Right hindlimb (tissue), 1 donor: Measurements from ENCODE around the gene MRPL58.
"Not testable (repeated sequence)": the region's sequence is repeated elsewhere in the genome, so short reads cannot be mapped to it uniquely, and the experiment has no call there.

ENCODE experiments used
- DNase-seq: peaks from one replicate; pipeline ENCODE4 v3.0.0-alpha.2; 2018

Gene MRPL58

DNA sequence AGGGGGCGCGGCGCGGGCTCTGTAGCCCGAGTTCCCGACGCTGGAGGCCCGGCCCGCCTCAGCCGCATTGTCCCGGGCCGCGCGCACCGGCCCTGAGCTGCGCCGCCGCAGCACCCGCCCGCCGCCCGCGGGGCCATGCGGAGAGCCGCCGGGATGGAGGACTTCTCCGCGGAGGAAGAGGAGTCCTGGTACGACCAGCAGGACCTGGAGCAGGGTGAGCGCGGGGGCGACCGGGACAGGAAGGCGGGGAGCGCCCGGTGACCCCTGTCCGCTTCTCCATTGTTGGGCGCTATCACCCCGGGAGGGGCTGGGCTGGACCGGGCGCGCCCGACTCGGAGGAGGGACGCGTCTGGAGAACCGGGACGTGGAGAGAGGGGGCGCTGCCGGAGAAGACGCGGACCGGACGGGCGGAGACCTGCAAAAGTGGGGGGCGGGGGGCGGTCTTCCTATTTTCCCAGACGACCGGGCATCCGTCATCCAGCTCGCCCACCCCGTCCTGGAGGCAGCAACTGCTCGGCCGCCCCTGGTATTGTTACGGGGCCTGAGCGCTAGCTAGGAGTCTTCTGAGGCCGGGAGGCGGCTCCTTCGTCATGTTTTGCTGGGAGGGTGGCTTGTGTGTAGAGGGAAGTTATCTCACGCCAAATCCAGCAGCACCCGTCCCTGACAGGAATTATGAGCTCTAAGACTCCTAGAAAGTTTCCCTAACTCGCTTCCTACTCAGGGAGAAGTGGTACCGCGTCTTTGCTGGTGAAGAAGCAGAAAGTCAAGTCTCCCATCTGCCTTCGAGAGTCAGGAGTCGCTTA, 24.4 kb upstream of the MRPL58 start:
- peak; percentile 95 for DNase-seq

DNA sequence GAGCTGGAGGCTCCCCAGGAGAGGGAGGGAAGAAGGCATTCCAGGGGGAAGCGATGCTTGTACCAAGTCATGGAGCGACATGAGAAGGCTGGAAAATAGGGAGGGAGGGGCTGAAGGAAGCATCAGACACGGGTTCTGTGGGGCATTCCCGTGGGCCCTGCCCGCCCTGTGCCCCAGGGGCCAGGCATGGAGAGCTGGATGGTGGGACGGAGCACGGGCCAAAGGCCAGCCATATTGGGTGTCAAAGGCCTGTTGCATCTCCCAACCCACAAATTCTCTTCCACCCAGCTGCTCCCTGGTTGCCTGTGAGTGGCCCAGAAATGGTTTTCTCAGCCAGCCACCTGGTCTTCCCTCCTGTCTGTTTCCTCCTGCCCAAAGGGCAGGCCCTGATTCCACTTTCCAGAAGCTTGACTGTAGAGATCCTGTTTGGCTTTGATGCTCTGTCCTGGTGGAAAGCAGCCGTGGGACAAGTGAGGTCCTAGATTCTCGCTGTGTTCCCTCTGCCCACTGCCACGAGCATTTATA, 21.8 kb upstream of the MRPL58 start:
- DNase-seq = no peak

DNA sequence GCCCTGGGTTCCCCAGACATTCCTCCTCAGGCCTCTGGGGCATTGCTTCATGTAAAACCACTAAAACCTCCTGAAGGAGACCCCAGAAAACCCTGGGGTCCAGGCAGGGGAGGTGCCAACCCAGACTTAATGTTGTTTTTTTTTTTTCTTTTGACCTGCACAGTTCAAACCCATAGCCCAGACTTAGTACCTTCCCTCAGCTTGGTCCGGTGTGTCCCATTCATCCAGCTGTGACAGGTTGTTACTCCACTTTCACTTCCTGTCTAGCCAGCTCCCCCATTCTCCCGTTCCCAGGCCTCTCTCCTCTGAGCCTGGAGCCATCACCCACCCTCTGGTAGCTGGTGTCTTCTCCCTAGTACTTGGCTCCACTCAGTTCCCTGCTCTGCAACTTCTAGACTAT, 20.2 kb upstream of the MRPL58 start:
- DNase-seq = no peak

DNA sequence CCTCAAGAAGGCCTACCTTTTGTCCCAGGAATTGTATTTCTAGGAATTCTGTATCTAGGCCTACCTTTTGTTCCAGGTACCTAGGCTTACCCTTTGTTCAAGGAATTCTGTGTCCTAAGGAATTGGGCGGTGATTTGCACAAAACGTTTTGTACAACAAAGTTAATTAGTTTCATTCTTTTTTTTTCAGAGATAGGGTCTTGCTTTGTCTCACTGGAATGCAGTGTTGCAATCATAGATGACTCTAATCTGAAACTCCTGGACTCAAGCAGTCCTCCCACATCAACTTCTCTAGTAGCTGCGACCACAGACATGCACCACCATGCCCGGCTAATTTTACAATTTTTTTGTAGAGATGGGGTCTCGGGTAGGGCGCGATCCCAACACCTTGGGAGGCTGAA, 18.0 kb upstream of the MRPL58 start:
- no peak for DNase-seq

DNA sequence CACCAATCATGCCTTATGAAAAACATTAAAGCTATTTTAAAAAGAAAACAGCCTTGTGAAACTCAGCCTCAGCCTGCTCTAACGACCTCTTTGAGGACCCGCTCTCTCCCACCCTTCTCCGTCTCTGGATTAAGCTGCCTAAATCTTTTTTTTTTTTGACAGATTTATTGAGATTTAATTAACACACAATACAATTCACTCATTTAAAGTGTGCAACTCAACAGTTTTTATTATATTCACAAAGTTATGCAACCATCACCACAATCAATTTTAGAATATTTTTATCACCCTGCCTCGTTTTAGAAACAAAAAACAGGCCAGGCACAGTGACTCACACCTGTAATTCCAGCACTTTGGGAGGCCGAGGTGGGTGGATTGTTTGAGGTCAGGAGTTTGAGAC, 16.6 kb upstream of the MRPL58 start:
- DNase-seq = no peak

DNA sequence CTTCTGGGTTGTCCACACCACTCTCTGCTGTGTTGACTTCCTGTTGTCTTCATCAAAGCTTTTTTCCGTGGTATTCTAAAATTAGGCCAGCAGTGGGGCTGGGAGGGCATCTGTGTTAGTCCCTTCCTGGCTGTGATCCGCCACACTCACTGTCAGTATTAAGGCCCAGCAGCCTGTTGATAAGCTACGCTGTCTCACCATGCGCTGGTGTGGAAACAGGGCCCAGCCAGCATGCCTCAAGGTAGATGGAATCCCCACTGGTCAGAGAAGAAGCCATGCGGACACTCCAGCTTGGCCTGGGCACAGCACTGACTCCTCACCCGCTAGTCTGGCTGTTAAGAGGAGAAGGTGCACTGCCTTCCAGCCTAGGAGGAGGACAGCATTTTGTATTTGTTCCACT, 13.7 kb upstream of the MRPL58 start:
- DNase-seq = no peak

DNA sequence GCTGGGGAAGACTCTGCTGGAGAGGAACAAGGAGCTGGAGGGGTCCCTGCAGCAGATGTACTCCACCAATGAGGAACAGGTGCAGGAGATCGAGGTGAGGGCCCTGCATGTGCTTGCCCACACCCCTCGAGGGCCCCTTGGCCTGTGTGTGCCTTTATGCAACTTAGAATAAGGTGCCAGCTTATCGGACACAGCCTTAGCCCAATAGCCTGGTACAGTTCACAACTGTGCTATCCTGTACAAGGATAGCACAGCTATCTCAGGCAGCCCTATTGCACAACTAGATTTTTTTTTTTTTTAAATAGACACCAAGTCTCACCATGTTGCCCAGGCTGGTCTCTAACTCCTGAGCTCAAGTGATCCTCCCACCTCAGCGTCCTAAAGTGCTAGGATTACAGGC, 12.9 kb upstream of the MRPL58 start:
- DNase-seq = no peak

DNA sequence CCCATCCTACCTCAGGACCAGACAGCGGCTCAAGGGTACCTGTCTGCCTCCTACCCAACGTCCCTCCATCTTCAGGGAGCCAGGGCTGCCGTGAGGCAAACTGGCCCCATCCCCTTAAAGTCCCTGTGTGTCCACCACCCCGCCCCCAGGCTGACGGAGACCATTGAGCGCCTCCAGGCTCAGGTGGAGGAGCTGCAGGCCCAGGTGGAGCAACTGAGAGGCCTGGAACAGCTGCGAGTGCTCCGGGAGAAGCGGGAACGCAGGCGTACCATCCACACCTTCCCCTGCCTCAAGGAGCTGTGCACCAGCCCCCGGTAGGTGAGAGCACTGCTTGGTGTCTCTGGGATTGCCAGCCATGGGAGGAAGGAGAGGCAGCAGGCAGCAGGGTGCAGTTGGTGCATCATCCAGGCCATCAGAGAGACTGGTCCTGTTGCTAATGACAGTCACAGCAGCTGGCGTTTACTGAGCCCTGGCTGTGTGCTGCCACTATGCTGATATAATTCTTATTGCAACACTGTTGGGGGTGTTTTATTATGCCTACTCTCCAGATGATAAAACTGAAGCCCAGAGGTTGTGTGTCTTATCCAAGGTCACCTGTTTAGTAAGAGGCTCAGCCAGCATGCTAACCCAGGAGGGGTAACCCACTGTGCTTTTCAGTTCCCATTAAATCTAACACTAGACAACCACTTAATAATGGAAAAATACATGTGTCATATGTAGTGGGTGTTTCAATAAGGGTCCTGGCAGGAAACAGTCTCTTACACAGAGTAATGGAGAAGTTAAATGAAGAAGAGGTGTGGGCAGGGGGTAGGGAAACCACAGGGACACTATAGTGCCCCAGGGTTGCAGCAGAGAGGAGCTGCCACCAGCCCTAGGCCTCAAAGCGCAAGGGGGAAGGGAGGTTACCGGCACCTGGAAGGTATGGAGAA, 10.3 kb upstream of the MRPL58 start:
- DNase-seq = no peak

DNA sequence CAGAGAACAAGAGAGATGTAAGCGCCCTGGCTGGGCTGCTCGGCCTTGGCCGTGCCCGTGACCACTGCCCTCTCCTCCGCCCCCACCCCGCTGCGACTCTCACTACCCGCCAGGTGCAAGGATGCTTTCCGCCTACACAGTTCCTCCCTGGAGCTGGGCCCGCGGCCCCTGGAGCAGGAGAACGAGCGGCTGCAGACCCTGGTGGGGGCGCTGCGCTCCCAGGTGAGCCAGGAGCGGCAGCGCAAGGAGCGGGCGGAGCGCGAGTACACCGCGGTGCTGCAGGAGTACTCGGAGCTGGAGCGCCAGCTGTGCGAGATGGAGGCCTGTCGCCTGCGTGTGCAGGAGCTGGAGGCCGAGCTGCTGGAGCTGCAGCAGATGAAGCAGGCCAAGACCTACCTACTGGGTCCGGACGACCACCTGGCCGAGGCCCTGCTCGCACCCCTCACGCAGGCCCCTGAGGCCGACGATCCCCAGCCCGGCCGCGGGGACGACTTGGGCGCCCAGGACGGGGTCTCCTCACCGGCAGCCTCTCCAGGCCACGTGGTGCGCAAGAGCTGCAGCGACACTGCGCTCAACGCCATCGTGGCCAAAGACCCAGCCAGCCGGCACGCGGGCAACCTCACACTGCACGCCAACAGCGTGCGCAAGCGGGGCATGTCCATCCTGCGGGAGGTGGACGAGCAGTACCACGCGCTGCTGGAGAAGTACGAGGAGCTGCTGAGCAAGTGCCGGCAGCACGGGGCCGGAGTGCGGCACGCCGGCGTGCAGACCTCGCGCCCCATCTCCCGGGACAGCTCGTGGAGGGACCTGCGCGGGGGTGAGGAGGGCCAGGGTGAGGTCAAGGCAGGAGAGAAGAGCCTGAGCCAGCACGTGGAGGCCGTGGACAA, 9.2 kb upstream of the MRPL58 start:
- no peak for DNase-seq

DNA sequence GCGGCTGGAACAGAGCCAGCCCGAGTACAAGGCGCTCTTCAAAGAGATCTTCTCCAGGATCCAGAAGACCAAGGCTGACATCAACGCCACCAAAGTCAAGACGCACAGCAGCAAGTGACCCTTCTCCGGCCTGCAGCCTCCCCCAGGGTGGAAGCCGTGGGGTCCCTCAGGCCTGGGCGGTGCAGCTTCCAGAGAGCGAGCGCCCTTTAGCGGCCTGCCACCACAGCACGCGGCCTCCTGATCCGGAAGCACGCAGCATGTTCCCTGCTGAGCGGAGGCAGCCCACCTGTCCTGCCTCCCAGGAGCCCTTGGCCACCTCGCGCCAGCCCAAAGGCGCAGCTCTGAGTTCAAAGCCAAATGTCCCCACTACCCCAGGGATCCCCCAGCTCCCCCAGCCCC, 8.5 kb upstream of the MRPL58 start:
- no peak for DNase-seq

DNA sequence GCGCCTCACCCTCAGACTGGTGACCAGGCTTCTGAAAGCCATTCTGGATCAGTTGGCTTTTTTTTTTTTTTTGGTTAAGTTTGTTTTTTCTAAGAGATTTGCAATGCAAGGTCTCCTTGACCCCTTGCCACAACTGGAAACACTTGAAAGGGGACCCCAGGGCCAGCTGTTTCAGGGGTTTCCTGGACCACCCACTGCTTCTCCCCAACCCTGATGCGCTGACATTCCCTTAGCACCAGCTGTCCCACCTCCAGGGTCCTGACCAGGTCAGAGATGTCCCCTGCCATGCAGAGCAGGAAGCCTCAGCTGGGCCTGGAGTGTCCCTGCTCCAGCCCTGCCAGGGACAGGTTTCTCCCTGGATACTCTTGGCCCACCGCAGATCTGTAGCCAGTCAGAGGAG, 8.1 kb upstream of the MRPL58 start:
- no peak for DNase-seq

DNA sequence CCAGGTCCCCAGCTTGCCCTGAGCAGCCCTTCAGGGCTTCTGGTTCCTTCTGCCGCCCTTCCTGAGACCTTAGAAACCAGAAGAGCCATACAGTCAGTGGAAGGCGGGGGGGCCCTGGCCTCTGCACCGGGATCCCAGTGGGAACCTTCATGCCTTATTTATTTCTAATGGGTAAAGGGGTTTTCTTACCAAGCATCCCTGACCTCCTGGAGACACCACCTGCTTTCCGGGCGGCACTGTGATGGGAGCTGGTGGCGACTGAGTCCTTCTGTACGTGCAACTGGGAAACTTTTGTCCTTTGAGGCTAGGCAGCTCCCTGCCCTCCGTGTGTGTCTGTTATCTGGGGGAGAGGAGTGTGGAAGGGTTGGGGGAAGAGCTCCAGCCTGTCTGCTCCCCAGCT, 7.2 kb upstream of the MRPL58 start:
- no peak for DNase-seq

DNA sequence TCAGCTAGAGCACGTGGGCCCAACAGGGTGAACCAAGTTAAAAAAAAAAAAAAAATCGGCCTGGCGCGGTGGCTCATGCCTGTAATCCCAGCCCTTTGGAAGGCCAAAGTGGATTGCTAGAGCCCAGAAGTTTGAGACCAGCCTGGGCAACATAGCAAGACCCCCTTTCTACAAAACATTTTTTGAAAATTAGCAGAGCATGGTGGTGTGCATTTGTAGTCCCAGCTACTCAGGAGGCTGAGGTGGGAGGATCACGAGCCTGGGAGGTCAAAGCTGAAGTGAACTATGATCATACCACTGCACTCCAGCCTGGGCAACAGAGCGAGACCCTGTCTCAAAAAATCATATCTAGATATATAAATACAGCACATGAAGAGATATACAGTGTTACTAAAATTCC, 6.4 kb upstream of the MRPL58 start:
- not testable (repeated sequence) for DNase-seq

DNA sequence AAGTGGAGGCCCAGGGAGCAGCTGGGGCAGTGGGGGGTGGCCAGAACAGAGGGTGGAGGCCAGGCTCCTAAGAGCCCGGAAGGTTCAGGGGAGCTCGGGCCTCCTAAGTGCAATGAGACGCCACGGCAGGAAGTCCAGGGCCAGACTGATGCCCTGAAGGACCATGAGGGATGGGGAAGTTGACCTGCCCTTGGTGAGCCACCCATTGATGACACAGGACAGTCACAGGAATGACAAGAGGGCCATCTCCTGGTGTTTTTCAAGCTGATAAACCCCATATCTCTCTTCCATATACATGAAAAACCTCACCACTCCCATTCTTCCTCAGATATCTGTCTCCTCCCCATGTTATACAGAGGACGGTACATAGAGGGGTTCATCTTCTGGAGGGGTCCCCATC, 5.8 kb upstream of the MRPL58 start:
- no peak for DNase-seq

DNA sequence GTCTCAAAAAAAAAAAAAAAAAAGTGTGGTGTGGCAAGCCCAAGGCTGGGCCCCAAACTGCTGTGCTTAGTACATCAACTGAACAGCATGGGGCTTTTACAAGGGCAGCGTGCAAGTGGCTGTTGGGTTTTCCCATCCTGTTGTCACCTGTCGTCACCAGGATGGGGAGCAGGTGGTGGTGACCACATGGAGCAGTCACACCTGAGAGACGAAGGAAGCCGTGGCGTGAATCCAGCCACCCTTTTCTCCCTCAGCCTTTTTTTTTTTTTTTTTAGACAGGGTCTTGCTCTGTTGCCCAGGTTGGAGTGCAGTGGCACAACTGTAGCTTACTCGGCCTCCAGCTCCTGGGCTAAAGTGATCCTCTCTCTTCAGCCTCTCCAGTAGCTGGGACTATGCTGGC, 4.1 kb upstream of the MRPL58 start:
- no peak for DNase-seq

DNA sequence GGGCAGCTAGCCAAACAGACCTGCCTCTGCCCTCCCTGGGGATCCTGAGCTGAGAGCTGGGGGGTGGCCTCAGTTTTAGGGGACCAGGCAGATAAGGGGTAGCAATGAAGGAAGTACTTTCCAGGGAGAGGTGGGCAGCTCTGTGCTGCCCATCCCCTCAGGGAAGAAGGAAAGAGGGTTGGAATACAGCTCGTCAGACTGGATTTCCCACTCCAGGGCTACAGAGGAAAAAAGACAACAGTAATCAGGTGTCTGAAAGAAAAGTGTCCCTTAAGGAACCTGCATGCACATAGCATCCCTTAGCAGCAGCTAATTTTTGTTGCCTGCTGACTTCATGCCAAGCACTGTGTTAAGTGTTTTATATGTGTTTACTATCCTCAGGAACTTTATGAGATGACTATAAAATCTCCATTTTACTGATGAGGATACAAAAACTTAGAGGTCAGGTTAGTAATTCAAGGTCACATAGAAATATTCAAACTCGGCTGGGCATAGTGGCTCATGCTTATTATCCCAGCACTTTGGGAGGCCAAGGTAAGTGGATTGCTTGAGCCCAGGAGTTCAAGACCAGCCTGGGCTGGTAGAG, 3.2 kb upstream of the MRPL58 start:
- no peak for DNase-seq

DNA sequence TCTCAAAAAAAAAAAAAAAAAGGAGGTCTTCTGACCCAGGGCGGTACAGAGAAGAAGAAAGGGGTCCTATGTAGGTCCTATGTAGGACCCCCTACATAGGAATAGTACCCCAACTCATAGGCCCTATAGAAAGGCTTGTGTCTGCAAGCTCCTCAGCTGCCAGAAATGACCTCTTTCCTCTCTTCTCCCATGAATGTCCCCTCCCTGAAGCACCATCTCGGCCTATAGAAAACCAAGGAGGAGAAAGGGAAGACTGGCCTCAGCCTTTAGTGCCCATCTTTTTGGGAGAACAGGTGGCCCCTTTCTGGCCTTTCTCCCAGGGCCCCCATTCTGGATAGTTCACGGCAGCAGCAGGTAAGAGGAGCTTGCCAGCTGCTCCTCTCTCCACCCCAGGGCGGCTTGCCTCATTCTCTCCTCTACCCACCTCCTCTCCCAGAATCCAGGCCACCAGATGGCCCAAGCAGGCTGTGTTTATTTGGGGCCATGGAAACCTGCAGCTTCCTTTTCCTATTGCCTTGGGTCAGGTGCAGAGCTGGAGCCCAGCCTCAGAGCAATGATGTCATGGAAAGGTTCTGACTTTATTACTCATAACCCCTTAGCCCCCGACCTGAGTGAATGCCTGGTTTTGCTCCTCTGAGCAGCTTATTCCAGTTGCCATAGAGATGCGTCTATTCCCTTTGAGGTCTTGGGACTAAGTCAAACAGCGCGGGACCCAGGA, 1.6 kb upstream of the MRPL58 start:
- peak; percentile 81 for DNase-seq

DNA sequence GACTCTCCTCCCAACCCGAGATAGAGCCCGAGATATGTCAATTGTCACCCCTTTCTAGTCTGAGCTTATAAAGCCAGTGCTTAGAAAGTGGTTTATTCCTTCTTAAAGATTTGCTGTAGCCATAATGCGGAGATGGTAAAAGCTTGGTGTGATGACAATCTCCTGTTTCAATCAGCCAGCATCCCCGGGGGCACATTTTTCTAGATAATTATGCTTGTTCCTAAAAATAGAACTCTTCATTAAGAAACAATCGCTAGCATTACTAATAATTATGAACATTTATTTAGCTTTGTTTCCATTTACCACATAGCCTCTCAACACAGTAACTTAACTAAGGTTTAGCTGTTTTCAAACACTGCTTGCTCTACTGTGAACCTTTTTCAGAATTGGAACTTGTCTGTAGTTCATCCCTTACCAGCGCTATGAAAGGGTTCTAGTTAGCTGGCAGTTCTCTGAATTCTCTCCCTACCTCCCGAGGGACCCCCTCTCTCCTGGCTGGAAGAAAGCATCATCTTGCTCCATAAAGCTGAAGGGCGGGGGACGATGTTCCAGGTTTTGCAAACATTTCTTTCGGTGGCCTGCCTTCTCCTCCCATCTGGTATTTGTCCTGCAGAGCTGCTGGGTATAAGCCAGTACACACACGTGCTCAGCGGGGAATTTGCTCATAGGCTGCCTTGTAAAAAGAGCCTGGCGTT, 922 bp upstream of the MRPL58 start:
- DNase-seq = peak; percentile 87

DNA sequence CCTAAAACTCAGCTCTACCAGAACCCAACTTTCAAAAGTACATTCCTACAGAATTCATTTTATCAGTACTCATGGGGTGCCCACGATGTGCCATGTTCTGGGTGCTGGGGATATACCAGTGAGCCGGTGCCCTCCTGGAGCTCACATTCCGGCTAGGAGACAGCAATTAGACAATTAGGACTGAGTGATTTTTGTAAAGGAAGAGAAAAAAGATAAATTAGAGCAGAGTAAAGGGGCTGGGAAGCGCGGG, 449 bp upstream of the MRPL58 start:
- no peak for DNase-seq

DNA sequence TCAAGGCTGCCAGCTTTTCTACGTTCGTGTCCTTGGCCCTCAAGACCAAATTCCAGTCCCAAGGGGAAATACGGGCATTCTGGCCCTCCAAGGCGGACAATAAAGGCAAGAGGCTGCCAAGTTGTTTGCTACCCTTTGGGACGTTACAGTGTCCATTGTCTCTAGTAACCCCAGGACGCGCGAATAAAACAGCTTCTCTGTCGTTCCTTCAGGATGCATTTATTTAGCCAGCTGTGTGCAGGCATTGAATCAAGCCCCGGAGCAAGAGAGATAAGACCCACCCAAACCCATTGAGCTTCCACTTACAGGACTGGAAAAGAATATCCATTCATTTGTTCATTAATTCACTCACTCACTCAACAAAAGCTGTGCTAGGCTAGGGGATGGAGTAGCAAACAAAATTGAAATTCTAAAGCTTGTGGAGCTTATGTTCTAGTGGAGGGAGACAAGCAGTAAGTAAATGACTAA, 656 bp downstream of the MRPL58 start:
- DNase-seq = no peak

DNA sequence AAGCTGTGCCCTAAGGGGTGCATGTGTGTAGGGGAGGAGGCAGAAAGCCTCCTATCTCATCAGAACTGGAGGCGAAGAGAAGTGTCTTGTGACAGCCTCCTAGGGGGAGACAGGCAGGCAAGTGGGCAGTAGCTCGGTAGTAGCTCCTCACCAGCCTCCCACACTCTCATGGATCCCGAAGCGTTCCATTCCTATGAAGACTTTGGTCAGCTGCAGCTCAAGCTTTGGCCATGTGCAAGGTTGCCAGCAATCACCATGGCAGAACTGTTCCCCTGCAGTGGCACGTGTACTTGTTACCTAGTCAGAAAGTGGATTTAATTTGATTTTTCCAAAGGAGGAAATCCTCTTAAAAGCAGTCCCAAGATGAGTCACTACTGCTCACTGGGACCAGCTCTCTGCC, 6.7 kb downstream of the MRPL58 start:
- no peak for DNase-seq
